GM12891 (cell line): ENCODE data around the gene AASDHPPT.

Experiments
- POLR2A ChIP-seq: IDR thresholded peaks from 2 replicates; pipeline ENCODE4 v1.6.1; 2011; ENCODE audit warnings: low read depth, low read length, control low read depth
- POLR2AphosphoS5 ChIP-seq: IDR thresholded peaks from 2 replicates; pipeline ENCODE4 v1.6.1; 2011; ENCODE audit warnings: low read depth, low read length, control low read depth
- SPI1 ChIP-seq: IDR thresholded peaks from 2 replicates; pipeline ENCODE4 v1.6.1; 2011; ENCODE audit warnings: low read depth, low read length, control low read depth
- TAF1 ChIP-seq: IDR thresholded peaks from 2 replicates; pipeline ENCODE4 v1.6.1; 2011; ENCODE audit warnings: low read depth, low read length, control low read depth

DNA sequence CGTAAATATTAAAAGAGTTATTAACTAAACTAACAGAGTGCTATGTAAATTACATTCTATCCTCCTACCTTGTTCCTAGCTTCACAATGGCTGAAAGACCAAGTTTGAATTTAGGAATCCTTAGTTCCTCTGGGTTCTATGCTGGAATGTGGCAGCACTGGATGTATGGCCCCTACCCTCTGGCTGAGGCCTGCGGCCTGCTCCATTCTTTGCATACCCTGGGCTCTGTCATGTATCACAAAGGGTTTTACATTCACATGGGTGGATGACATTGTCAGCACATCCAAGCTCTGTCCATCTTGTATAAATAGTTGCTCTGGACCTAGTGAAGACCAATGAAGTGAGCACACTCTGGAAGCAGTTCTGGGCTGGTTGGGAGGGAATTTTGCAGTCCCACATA is 54.5 kb downstream of the AASDHPPT start:
- TF ChIP-seq POLR2A = no peak
- no peak for TF ChIP-seq TAF1
- TF ChIP-seq SPI1 = no peak
- no peak for TF ChIP-seq POLR2AphosphoS5
